CD4-positive, CD25-positive, alpha-beta regulatory T cell (primary cell): ENCODE results near the gene FBLL1. TPM values are rescaled to one million over a fixed set of nuclear protein-coding genes. Genes with fewer than 3 reads are reported as not detected.
A peak's percentile ranks its signal among the peaks of the same experiment; 100 is the strongest.

Experiments used
- ATAC-seq, 2 donors: fragments of 150-1000 bp; cut with Tn5 transposase; one replicate each; pipeline ENCODE4 v1.10.0; 2021; ENCODE audit warnings: low read depth in 2 of 2, moderate number of reproducible peaks in 2 of 2, moderate library complexity in 1 of 2
- DNase-seq, 3 donors: peaks; one replicate each; pipeline versions ENCODE4 v3.0.0 to v3.0.0-alpha.2; 2012 to 2022; ENCODE audit warnings: mixed read lengths in 1 of 3
- H3K27ac ChIP-seq: one replicate; pipeline ENCODE4 v1.7.0; 2013; ENCODE audit warnings: mild to moderate bottlenecking, low read length; ENCODE audit not compliant: insufficient read depth, poor library complexity, severe bottlenecking
- H3K27me3 ChIP-seq: one replicate; pipeline ENCODE4 v1.7.0; 2013; ENCODE audit warnings: low read length; ENCODE audit not compliant: control insufficient read depth, insufficient read depth
- H3K36me3 ChIP-seq: one replicate; pipeline ENCODE4 v1.7.0; 2013; ENCODE audit warnings: mild to moderate bottlenecking, low read length, moderate library complexity; ENCODE audit not compliant: control insufficient read depth, insufficient read depth
- H3K4me1 ChIP-seq: 2 replicates; pipeline ENCODE4 v1.7.0; 2013; ENCODE audit warnings: mild to moderate bottlenecking, low read length; ENCODE audit not compliant: insufficient read depth, control insufficient read depth, poor library complexity, severe bottlenecking
- H3K4me3 ChIP-seq: one replicate; pipeline ENCODE4 v1.7.0; 2013; ENCODE audit warnings: low read depth, mild to moderate bottlenecking, low read length, moderate library complexity
- H3K9me3 ChIP-seq, 2 experiments: 1 replicate in 1 of 2; 2 replicates in 1 of 2; pipeline ENCODE4 v1.7.0; 2013; ENCODE audit warnings: low read length in 2 of 2, mild to moderate bottlenecking in 1 of 2, moderate library complexity in 1 of 2; ENCODE audit not compliant: control insufficient read depth in 2 of 2
- H3K27ac Mint-ChIP-seq, 3 donors: one replicate each; pipeline ENCODE4 v1.8.0; 2020 to 2022; ENCODE audit warnings: mild to moderate bottlenecking in 3 of 3, mixed read lengths in 3 of 3, moderate library complexity in 2 of 3
- H3K27me3 Mint-ChIP-seq: one replicate; pipeline ENCODE4 v1.8.0; 2022; ENCODE audit warnings: mild to moderate bottlenecking, mixed read lengths
- H3K36me3 Mint-ChIP-seq: one replicate; pipeline ENCODE4 v1.8.0; 2020; ENCODE audit warnings: mixed read lengths
- H3K4me1 Mint-ChIP-seq, 4 donors: one replicate each; pipeline ENCODE4 v1.8.0; 2020 to 2022; ENCODE audit warnings: mixed read lengths in 4 of 4, mild to moderate bottlenecking in 1 of 4
- H3K4me3 Mint-ChIP-seq, 4 donors: one replicate each; pipeline ENCODE4 v1.8.0; 2020 to 2022; ENCODE audit warnings: mild to moderate bottlenecking in 4 of 4, mixed read lengths in 4 of 4, moderate library complexity in 3 of 4
- H3K9me3 Mint-ChIP-seq, 7 donors: one replicate each; pipeline ENCODE4 v1.8.0; 2020 to 2022; ENCODE audit warnings: mixed read lengths in 7 of 7, mild to moderate bottlenecking in 3 of 7, moderate library complexity in 2 of 7
- polyA plus RNA-seq, 4 donors: library from polyadenylated mRNA; unstranded; fragments of 300-500 nt; fragmentation: Illumina TruSeq; gene quantifications; one replicate each; pipeline ENCODE4 v1.2.3, GENCODE V29; 2021
- total RNA-seq: library from RNA; stranded (reverse); gene quantifications from one replicate; pipeline ENCODE4 v1.2.3, GENCODE V29; 2022

The FBLL1 gene
- total RNA-seq (not detected), polyA plus RNA-seq (not detected)

DNA sequence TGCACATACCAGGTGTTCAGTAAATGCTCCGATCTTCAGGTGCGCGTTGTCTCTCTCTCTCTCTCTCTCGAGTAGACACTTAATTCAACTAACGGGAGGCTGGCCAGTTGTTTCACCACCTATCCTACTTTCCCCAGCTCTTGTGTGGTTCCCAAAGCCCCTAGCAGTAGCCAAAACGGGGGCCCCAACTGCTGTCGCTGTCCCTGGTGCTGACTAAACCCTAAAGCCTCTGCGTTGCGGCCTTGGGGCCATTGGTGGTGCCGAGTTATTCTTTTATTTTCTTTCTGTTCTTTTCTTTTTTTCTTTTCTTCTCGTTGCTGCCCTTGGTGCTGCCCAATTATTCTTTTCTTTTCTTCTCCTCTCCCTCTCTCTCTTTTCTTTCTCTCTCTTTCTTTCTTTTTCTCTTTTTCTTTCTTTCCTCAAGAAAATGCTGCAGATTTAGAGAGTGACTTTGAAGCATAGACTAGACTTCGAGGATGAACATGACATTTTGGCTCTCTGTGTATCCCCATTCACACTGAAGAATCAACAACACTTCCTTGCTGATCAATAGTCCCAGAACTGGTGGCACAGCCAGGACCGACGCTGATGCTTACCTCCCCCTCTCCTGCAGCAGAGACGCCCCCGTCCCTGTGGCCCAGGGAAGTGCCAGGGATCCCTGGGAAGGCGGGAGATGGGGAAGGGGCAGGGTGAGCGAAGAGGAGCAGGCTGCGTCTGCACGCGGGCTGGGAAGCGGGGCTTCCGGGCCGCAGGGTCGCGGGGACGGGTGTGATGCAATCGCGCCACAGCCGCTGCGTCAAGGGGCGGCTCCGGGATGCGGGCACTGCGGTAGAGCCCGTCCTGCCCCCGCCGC lies at the start of gene FBLL1:
TSS of gene FBLL1 (plus strand) at position 785 of the 853 bp plus-strand sequence. CDS start 200 bp downstream, outside the sequence.
- Histone ChIP-seq H3K4me3 (no peak within 1 kb of the TSS), H3K4me1 (no peaks in the 10 kb centered on the region), H3K9me3 (no peaks in the 10 kb centered on the region), H3K27ac (no peak within 1 kb of the TSS), H3K36me3 (no peaks in the 10 kb centered on the region), H3K27me3 (peaks cover 17% of the 10 kb centered on the region)
- peak in 2 of 3 donors; percentile 3 to 40 for DNase-seq
- ATAC-seq: peak in 1 of 2 donors; percentile 34
- Mint-ChIP-seq H3K27ac (no peak within 1 kb of the TSS), H3K4me3 (peak within 1 kb of the TSS in 2 of 4 donors; percentile 66 to 86), H3K9me3 (peaks cover 0 to 2% (median 0%) of the 10 kb centered on the region in 7 donors), H3K36me3 (no peaks in the 10 kb centered on the region), H3K27me3 (peaks cover 52% of the 10 kb centered on the region), H3K4me1 (peaks cover 0 to 19% (median 0%) of the 10 kb centered on the region in 4 donors)

GRCh38 chr5:168480601-168481000 lies 48.5 kb upstream of the FBLL1 start:
- Histone ChIP-seq H3K4me1 (no peaks in the 10 kb centered on the region), H3K36me3 (no peaks in the 10 kb centered on the region), H3K4me3 (no peak overlapping the region), H3K27me3 (no peaks in the 10 kb centered on the region), H3K9me3 (no peaks in the 10 kb centered on the region), H3K27ac (no peak overlapping the region)
- no peak overlapping the region for H3K4me3 Mint-ChIP-seq
- H3K27ac Mint-ChIP-seq: no peak overlapping the region
- peaks cover 0 to 2% (median 0%) of the 10 kb centered on the region in 7 donors for H3K9me3 Mint-ChIP-seq
- peaks cover 6 to 26% (median 9%) of the 10 kb centered on the region in 4 donors for H3K4me1 Mint-ChIP-seq
- ATAC-seq (no peak), DNase-seq (no peak)
- no peaks in the 10 kb centered on the region for H3K36me3 Mint-ChIP-seq
- peaks cover 22% of the 10 kb centered on the region for H3K27me3 Mint-ChIP-seq

- no peaks in the 10 kb centered on the region for H3K9me3 ChIP-seq
- no peak overlapping the region for H3K4me3 ChIP-seq
- Mint-ChIP-seq H3K27me3 (peaks cover 27% of the 10 kb centered on the region), H3K4me3 (peak overlapping the region in 2 of 4 donors; percentile 56 to 57), H3K4me1 (peaks cover 13 to 33% (median 15%) of the 10 kb centered on the region in 4 donors), H3K9me3 (peaks cover 0 to 2% (median 0%) of the 10 kb centered on the region in 7 donors), H3K27ac (no peak overlapping the region), H3K36me3 (no peaks in the 10 kb centered on the region)
- DNase-seq (no peak), ATAC-seq (no peak)
- H3K27me3 ChIP-seq: no peaks in the 10 kb centered on the region
- peaks cover 5% of the 10 kb centered on the region for H3K4me1 ChIP-seq
- no peaks in the 10 kb centered on the region for H3K36me3 ChIP-seq
- H3K27ac ChIP-seq: no peak overlapping the region
Observed at GRCh38 chr5:168481330-168481788, 47.7 kb upstream of the FBLL1 start.

DNA sequence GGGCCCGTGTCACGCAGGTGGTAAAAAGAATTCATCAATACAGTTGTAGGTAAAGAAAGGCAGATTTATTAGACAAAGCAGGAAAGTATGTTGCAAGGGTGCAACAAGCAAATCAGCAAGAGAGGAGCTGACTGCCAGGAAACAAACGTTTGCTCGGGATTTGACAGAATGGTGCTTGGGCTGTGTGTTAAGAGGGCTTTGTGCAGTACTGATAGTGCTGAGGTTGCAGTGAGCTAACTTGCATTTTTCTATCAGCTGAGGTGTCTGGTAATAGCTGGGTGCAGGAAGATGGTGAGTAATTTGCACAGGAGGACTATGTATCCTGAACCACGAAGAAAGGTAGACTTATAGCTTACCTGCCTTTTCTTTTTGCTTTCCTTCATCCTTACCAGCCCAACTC lies 46.7 kb upstream of the FBLL1 start:
- no peak for ATAC-seq
- Mint-ChIP-seq H3K27ac (no peak overlapping the region), H3K36me3 (no peaks in the 10 kb centered on the region), H3K9me3 (peaks cover 0 to 2% (median 0%) of the 10 kb centered on the region in 7 donors), H3K27me3 (peaks cover 22% of the 10 kb centered on the region), H3K4me1 (peaks cover 14 to 44% (median 21%) of the 10 kb centered on the region in 4 donors), H3K4me3 (peak overlapping the region in 1 of 4 donors; percentile 57)
- H3K9me3 ChIP-seq: no peaks in the 10 kb centered on the region
- no peak overlapping the region for H3K27ac ChIP-seq
- no peak overlapping the region for H3K4me3 ChIP-seq
- no peaks in the 10 kb centered on the region for H3K36me3 ChIP-seq
- H3K4me1 ChIP-seq: peaks cover 7% of the 10 kb centered on the region
- no peak for DNase-seq
- H3K27me3 ChIP-seq: no peaks in the 10 kb centered on the region

DNA sequence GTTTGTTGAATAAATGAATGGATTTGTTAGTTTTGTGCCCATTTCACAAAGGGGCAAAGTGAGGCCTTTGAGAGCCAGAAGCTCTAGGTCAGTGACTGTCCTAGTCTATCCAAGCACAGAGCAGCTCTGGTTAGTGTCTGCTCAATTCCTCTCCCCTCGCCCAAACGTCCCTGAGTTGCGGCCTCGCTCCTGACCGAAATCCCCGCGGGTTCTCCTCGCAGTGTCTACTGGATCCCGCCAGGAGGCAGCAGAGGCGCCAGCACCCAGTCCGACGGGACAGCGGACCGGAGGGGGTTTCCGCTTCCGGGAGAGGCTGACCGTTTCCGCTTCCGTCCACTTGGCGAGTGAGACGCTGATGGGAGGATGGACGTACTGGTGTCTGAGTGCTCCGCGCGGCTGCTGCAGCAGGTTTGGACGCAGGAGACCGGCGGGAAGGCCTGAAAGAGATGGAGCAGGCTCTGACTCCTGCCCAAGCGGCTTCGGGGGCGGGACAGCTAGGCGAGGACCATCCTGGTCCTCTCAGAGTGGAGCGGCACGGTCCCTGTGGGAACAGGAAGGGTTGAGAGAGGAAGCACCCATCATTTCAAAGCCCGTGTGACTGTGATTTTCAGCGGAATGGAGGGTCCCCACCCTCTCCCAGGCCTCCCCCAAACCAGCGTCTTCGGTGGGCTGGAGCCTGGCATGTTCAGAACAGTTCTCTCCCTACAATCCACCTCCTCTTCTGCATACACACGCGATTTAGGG lies 42.8 kb upstream of the FBLL1 start, which contains the start of gene RARS1:
TSS of gene RARS1 (plus strand) at position 336 of the 744 bp plus-strand sequence. CDS start at position 364, 28 bp downstream.
- no peaks in the 10 kb centered on the region for H3K27me3 ChIP-seq
- peaks cover 13% of the 10 kb centered on the region for H3K4me1 ChIP-seq
- ATAC-seq: peak; percentile 92 to 96
- peak within 1 kb of the TSS; percentile 95 for H3K4me3 ChIP-seq
- DNase-seq: peak; percentile 79 to 93 (median 80)
- peaks cover 25 to 51% (median 40%) of the 10 kb centered on the region in 4 donors for H3K4me1 Mint-ChIP-seq
- peaks cover 19% of the 10 kb centered on the region for H3K36me3 Mint-ChIP-seq
- H3K9me3 Mint-ChIP-seq: no peaks in the 10 kb centered on the region
- no peaks in the 10 kb centered on the region for H3K9me3 ChIP-seq
- peak within 1 kb of the TSS; percentile 49 for H3K27ac ChIP-seq
- peaks cover 30% of the 10 kb centered on the region for H3K36me3 ChIP-seq
- H3K4me3 Mint-ChIP-seq: peak within 1 kb of the TSS; percentile 98 to 100 (median 99)
- H3K27me3 Mint-ChIP-seq: peaks cover 12% of the 10 kb centered on the region
- peak within 1 kb of the TSS; percentile 93 to 96 (median 96) for H3K27ac Mint-ChIP-seq

DNA sequence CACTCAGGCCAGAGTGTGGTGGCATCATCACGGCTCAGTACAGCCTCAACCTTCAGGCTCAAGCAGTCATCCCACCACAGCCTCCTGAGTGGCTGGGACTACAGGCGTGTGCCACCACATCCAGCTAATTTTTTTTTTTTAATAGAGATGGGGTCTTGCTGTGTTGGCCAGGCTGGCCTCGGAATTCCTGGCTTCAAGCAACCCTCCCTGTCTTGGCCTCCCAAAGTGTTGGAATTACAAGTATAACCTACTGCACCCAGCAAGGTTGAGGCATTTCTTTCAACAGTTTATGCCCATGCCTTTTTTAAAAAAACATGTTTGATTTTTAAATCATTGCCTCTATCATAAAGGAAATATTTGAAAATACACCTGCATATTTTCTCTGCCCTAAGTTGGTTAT lies 40.0 kb upstream of the FBLL1 start:
- H3K4me3 Mint-ChIP-seq: peak overlapping the region in 1 of 4 donors; percentile 66
- no peaks in the 10 kb centered on the region for H3K27me3 ChIP-seq
- no peak overlapping the region for H3K27ac ChIP-seq
- peaks cover 12% of the 10 kb centered on the region for H3K27me3 Mint-ChIP-seq
- no peak for ATAC-seq
- peaks cover 57% of the 10 kb centered on the region for H3K36me3 ChIP-seq
- peaks cover 45% of the 10 kb centered on the region for H3K36me3 Mint-ChIP-seq
- H3K4me1 Mint-ChIP-seq: peaks cover 30 to 57% (median 42%) of the 10 kb centered on the region in 4 donors
- H3K9me3 Mint-ChIP-seq: no peaks in the 10 kb centered on the region
- no peaks in the 10 kb centered on the region for H3K9me3 ChIP-seq
- peaks cover 13% of the 10 kb centered on the region for H3K4me1 ChIP-seq
- no peak overlapping the region for H3K4me3 ChIP-seq
- H3K27ac Mint-ChIP-seq: no peak overlapping the region
- no peak for DNase-seq

- Mint-ChIP-seq H3K4me3 (no peak overlapping the region), H3K27ac (no peak overlapping the region), H3K9me3 (no peaks in the 10 kb centered on the region), H3K27me3 (no peaks in the 10 kb centered on the region), H3K36me3 (peaks cover 62% of the 10 kb centered on the region), H3K4me1 (peaks cover 14 to 20% (median 17%) of the 10 kb centered on the region in 4 donors)
- Histone ChIP-seq H3K4me3 (no peak overlapping the region), H3K36me3 (peaks cover 92% of the 10 kb centered on the region), H3K27me3 (no peaks in the 10 kb centered on the region), H3K27ac (no peak overlapping the region), H3K4me1 (no peaks in the 10 kb centered on the region), H3K9me3 (no peaks in the 10 kb centered on the region)
- DNase-seq (no peak), ATAC-seq (no peak)
Observed at GRCh38 chr5:168494057-168494555, 35.0 kb upstream of the FBLL1 start.
